Neuronal stem cell (in vitro differentiated cells): ENCODE data around the gene FAM169A.
"Not testable (repeated sequence)": the region's sequence is repeated elsewhere in the genome, so short reads cannot be mapped to it uniquely, and the experiment has no call there.

ENCODE experiments used
- DNase-seq: peaks from one replicate; pipeline ENCODE4 v3.0.0-alpha.2; 2013; ENCODE audit warnings: low spot score
- H2AFZ ChIP-seq: one replicate; pipeline ENCODE4 v1.6.1; 2013; ENCODE audit warnings: mild to moderate bottlenecking, low read length, inconsistent platforms
- H2AK5ac ChIP-seq: 2 replicates; pipeline ENCODE4 v1.6.1; 2013; ENCODE audit warnings: low read depth, mild to moderate bottlenecking, inconsistent platforms, low read length, moderate library complexity, mixed read lengths
- H2BK120ac ChIP-seq: 2 replicates; pipeline ENCODE4 v1.6.1; 2013; ENCODE audit warnings: low read depth, mild to moderate bottlenecking, inconsistent platforms, low read length, moderate library complexity, mixed read lengths
- H2BK12ac ChIP-seq: one replicate; pipeline ENCODE4 v1.6.1; 2013; ENCODE audit warnings: low read length, inconsistent platforms
- H2BK15ac ChIP-seq: 2 replicates; pipeline ENCODE4 v1.6.1; 2013; ENCODE audit warnings: mild to moderate bottlenecking, low read length, inconsistent platforms, mixed read lengths
- H2BK5ac ChIP-seq: one replicate; pipeline ENCODE4 v1.6.1; 2013; ENCODE audit warnings: inconsistent platforms, mild to moderate bottlenecking, low read length, moderate library complexity
- H3K14ac ChIP-seq: one replicate; pipeline ENCODE4 v1.6.1; 2013; ENCODE audit warnings: low read length, inconsistent platforms
- H3K18ac ChIP-seq: 2 replicates; pipeline ENCODE4 v1.6.1; 2013; ENCODE audit warnings: low read length, inconsistent platforms
- H3K23ac ChIP-seq: 2 replicates; pipeline ENCODE4 v1.6.1; 2013; ENCODE audit warnings: low read depth, mild to moderate bottlenecking, mixed read lengths, low read length, inconsistent platforms; ENCODE audit not compliant: poor library complexity
- H3K27ac ChIP-seq: replicated peaks from 3 replicates; pipeline ENCODE4 v1.5.1; 2013; ENCODE audit warnings: low read length, inconsistent platforms
- H3K27me3 ChIP-seq, 3 experiments: 2 replicates each; pipeline ENCODE4 v1.6.1; 2013; ENCODE audit warnings: low read length in 3 of 3, mild to moderate bottlenecking in 2 of 3, inconsistent platforms in 1 of 3, low read depth in 1 of 3, mixed read lengths in 1 of 3, moderate library complexity in 1 of 3; ENCODE audit not compliant: control insufficient read depth in 3 of 3, insufficient read depth in 3 of 3
- H3K36me3 ChIP-seq, 2 donors: replicated peaks in 1 of 2; 2 replicates each; pipeline ENCODE4 v1.6.1; 2013; ENCODE audit warnings: low read length in 2 of 2; ENCODE audit not compliant: control insufficient read depth in 2 of 2, insufficient read depth in 2 of 2
- H3K4ac ChIP-seq: 2 replicates; pipeline ENCODE4 v1.6.1; 2013; ENCODE audit warnings: inconsistent platforms, mild to moderate bottlenecking, low read length, moderate library complexity
- H3K4me1 ChIP-seq, 2 donors: 1 replicate in 1 of 2; 2 replicates in 1 of 2; pipeline ENCODE4 v1.6.1; 2013; ENCODE audit warnings: low read length in 2 of 2, low read depth in 1 of 2; ENCODE audit not compliant: control insufficient read depth in 2 of 2, insufficient read depth in 1 of 2
- H3K4me2 ChIP-seq: one replicate; pipeline ENCODE4 v1.6.1; 2013; ENCODE audit warnings: mild to moderate bottlenecking, low read length, inconsistent platforms; ENCODE audit not compliant: insufficient read depth, poor library complexity, severe bottlenecking
- H3K4me3 ChIP-seq, 2 donors: 2 replicates each; pipeline ENCODE4 v1.5.1; 2013; ENCODE audit warnings: low read length in 2 of 2, mild to moderate bottlenecking in 2 of 2, inconsistent platforms in 1 of 2, moderate library complexity in 1 of 2
- H3K79me1 ChIP-seq: one replicate; pipeline ENCODE4 v1.6.1; 2013; ENCODE audit warnings: low read depth, mild to moderate bottlenecking, inconsistent platforms, low read length, moderate library complexity
- H3K9ac ChIP-seq: one replicate; pipeline ENCODE4 v1.6.1; 2013; ENCODE audit warnings: mild to moderate bottlenecking, low read depth, low read length, inconsistent platforms; ENCODE audit not compliant: poor library complexity
- H3K9me3 ChIP-seq, 2 donors: replicated peaks in 1 of 2; 2 replicates each; pipeline versions ENCODE3 to v1.6.1; 2013; ENCODE audit warnings: low read length in 2 of 2, mild to moderate bottlenecking in 2 of 2, inconsistent platforms in 1 of 2, low read depth in 1 of 2, mixed read lengths in 1 of 2, moderate library complexity in 1 of 2; ENCODE audit not compliant: control insufficient read depth in 2 of 2, insufficient read depth in 1 of 2
- H4K8ac ChIP-seq: one replicate; pipeline ENCODE4 v1.6.1; 2013; ENCODE audit warnings: low read depth, mild to moderate bottlenecking, inconsistent platforms, low read length, moderate library complexity
- H4K91ac ChIP-seq: one replicate; pipeline ENCODE4 v1.6.1; 2013; ENCODE audit warnings: low read length, low read depth, mild to moderate bottlenecking, inconsistent platforms; ENCODE audit not compliant: poor library complexity
- WGBS, 2 donors: extraction: QIAGEN DNeasy Blood & Tissue Kit; methylation state at CpG; one replicate each; pipeline ENCODE4 v1.1.7; 2013; ENCODE audit warnings: missing lambda C conversion rate in 2 of 2, mixed read lengths in 1 of 2; ENCODE audit not compliant: insufficient read length in 2 of 2, insufficient replicate concordance in 1 of 2; ENCODE audit errors: extremely low coverage in 2 of 2; 5-methylcytosine and 5-hydroxymethylcytosine counted together

Gene FAM169A

GRCh38 chr5:74875994-74876791 is 10.0 kb upstream of the FAM169A start:
- Histone ChIP-seq H3K18ac (peak overlapping the region; percentile 3), H2AFZ (no peak overlapping the region), H3K27ac (no peak overlapping the region), H3K9ac (no peak overlapping the region), H3K27me3 (no peaks in the 10 kb centered on the region), H2BK15ac (no peak overlapping the region), H4K91ac (no peak overlapping the region), H3K4me3 (no peak overlapping the region), H3K23ac (no peak overlapping the region), H2BK12ac (no peak overlapping the region), H4K8ac (no peak overlapping the region), H3K36me3 (no peaks in the 10 kb centered on the region), H3K9me3 (peaks cover 0 to 5% of the 10 kb centered on the region in 2 donors), H2BK5ac (no peak overlapping the region), H3K14ac (no peak overlapping the region), H3K79me1 (no peaks in the 10 kb centered on the region), H3K4me1 (peaks cover 0 to 3% of the 10 kb centered on the region in 2 donors), H3K4me2 (no peak overlapping the region), H2AK5ac (no peak overlapping the region), H2BK120ac (no peak overlapping the region), H3K4ac (no peak overlapping the region)
- no peak for DNase-seq
- WGBS, 2 donors, result no CpG with 5 or more reads among the region's 7 CpGs

- H2BK15ac ChIP-seq, result no peak overlapping the region
- H3K4me2 ChIP-seq, result no peak overlapping the region
- H3K4me1 ChIP-seq, result peaks cover 0 to 3% of the 10 kb centered on the region in 2 donors
- H2AK5ac ChIP-seq, result no peak overlapping the region
- H3K79me1 ChIP-seq, result no peaks in the 10 kb centered on the region
- H3K14ac ChIP-seq, result no peak overlapping the region
- H3K27ac ChIP-seq, result no peak overlapping the region
- no peak overlapping the region for H2BK5ac ChIP-seq
- H2AFZ ChIP-seq, result no peak overlapping the region
- H4K8ac ChIP-seq, result no peak overlapping the region
- no peak overlapping the region for H2BK12ac ChIP-seq
- H4K91ac ChIP-seq, result no peak overlapping the region
- H3K18ac ChIP-seq, result no peak overlapping the region
- DNase-seq, result no peak
- no peaks in the 10 kb centered on the region for H3K36me3 ChIP-seq
- H3K4ac ChIP-seq, result no peak overlapping the region
- H3K4me3 ChIP-seq, result no peak overlapping the region
- H3K9me3 ChIP-seq, result peaks cover 0 to 5% of the 10 kb centered on the region in 2 donors
- H3K27me3 ChIP-seq, result no peaks in the 10 kb centered on the region
- no peak overlapping the region for H3K23ac ChIP-seq
- WGBS, 2 donors, result no CpG with 5 or more reads among the region's 3 CpGs
- no peak overlapping the region for H2BK120ac ChIP-seq
- no peak overlapping the region for H3K9ac ChIP-seq
These were observed 7.5 kb upstream of the FAM169A start for GRCh38 chr5:74873525-74874249.

GRCh38 chr5:74870299-74871067 is 4.3 kb upstream of the FAM169A start:
- no peaks in the 10 kb centered on the region for H3K36me3 ChIP-seq
- no peaks in the 10 kb centered on the region for H3K79me1 ChIP-seq
- H3K4me3 ChIP-seq, result no peak overlapping the region
- H3K9ac ChIP-seq, result no peak overlapping the region
- no peak for DNase-seq
- H3K4me1 ChIP-seq, result peaks cover 4 to 5% of the 10 kb centered on the region in 2 donors
- H3K14ac ChIP-seq, result no peak overlapping the region
- H4K8ac ChIP-seq, result no peak overlapping the region
- H3K27ac ChIP-seq, result no peak overlapping the region
- no peak overlapping the region for H2BK15ac ChIP-seq
- WGBS, 2 donors, result no CpG with 5 or more reads among the region's 3 CpGs
- no peak overlapping the region for H2BK12ac ChIP-seq
- peaks cover 0 to 5% of the 10 kb centered on the region in 2 donors for H3K9me3 ChIP-seq
- no peak overlapping the region for H3K4ac ChIP-seq
- no peak overlapping the region for H2BK5ac ChIP-seq
- no peaks in the 10 kb centered on the region for H3K27me3 ChIP-seq
- no peak overlapping the region for H3K18ac ChIP-seq
- no peak overlapping the region for H4K91ac ChIP-seq
- H2BK120ac ChIP-seq, result no peak overlapping the region
- H2AFZ ChIP-seq, result no peak overlapping the region
- no peak overlapping the region for H2AK5ac ChIP-seq
- H3K23ac ChIP-seq, result no peak overlapping the region
- H3K4me2 ChIP-seq, result no peak overlapping the region

- not testable (repeated sequence) for H3K36me3 ChIP-seq, H3K9ac ChIP-seq, H4K8ac ChIP-seq, H2BK12ac ChIP-seq, H3K79me1 ChIP-seq, DNase-seq, H3K4me3 ChIP-seq, H3K27ac ChIP-seq, H3K9me3 ChIP-seq, H2BK5ac ChIP-seq, H2AK5ac ChIP-seq, H2BK15ac ChIP-seq, H3K23ac ChIP-seq, H2BK120ac ChIP-seq, H3K4ac ChIP-seq, H4K91ac ChIP-seq, H3K27me3 ChIP-seq, H3K14ac ChIP-seq, H3K4me2 ChIP-seq, H3K4me1 ChIP-seq, H2AFZ ChIP-seq
- peak overlapping the region; percentile 28 for H3K18ac ChIP-seq
- WGBS, 2 donors, result no CpG with 5 or more reads among the region's 10 CpGs
These were observed 3.2 kb upstream of the FAM169A start for GRCh38 chr5:74869414-74869813.
